WTC11 (cell line): ENCODE results near the gene INPP4B.

ENCODE experiments used
- CTCF ChIP-seq: fragments of 200-600 bp; IDR thresholded peaks from 2 replicates; pipeline ENCODE4 v1.8.0; 2022; ENCODE audit warnings: antibody characterized with exemption
- ESRRA ChIP-seq: sonication (generic); formaldehyde crosslinking; IDR thresholded peaks from 2 replicates; pipeline ENCODE4 v1.8.1; 2022; ENCODE audit warnings: mild to moderate bottlenecking, missing genetic modification reagents, borderline replicate concordance
- USF1 ChIP-seq: sonication (generic); formaldehyde crosslinking; IDR thresholded peaks from 2 replicates; pipeline ENCODE4 v1.8.0; 2022; ENCODE audit warnings: mild to moderate bottlenecking, missing genetic modification reagents
- USF2 ChIP-seq: sonication (generic); formaldehyde crosslinking; IDR thresholded peaks from 2 replicates; pipeline ENCODE4 v1.8.1; 2023; ENCODE audit warnings: mild to moderate bottlenecking, missing genetic modification reagents, moderate library complexity
- ZNF121 ChIP-seq: sonication (generic); formaldehyde crosslinking; IDR thresholded peaks from 2 replicates; pipeline ENCODE4 v1.8.0; 2023; ENCODE audit warnings: missing genetic modification reagents
- ZNF281 ChIP-seq: sonication (generic); formaldehyde crosslinking; IDR thresholded peaks from 2 replicates; pipeline ENCODE4 v1.8.0; 2023; ENCODE audit warnings: mild to moderate bottlenecking, missing genetic modification reagents
- ZNF512 ChIP-seq: sonication (generic); formaldehyde crosslinking; IDR thresholded peaks from 2 replicates; pipeline ENCODE4 v1.8.1; 2022; ENCODE audit warnings: missing genetic modification reagents, borderline replicate concordance

- no peak for TF ChIP-seq CTCF
- TF ChIP-seq USF1 (CRISPR knock-in tag): no peak
- TF ChIP-seq ZNF281: no peak
- TF ChIP-seq ESRRA (CRISPR knock-in tag): no peak
- TF ChIP-seq ZNF512 (CRISPR knock-in tag): no peak
- no peak for TF ChIP-seq ZNF121 (CRISPR knock-in tag)
- no peak for TF ChIP-seq USF2 (CRISPR knock-in tag)
Measured at GRCh38 chr4:141977433-141977832, 868.7 kb downstream of the INPP4B start.
